Suprapubic skin (tissue), 4 donors: ENCODE data around the gene EIPR1. TPM values are rescaled to one million over a fixed set of nuclear protein-coding genes. Genes with fewer than 3 reads are reported as not detected.

Experiments
- DNase-seq, 2 donors: peaks; one replicate each; pipeline ENCODE4 v3.0.0-alpha.2; 2019; ENCODE audit warnings: low spot score in 2 of 2
- H3K27ac ChIP-seq: fragments of 200-600 bp; sonication (generic); one replicate; pipeline ENCODE4 v1.5.1; 2019
- H3K27me3 ChIP-seq: fragments of 200-600 bp; sonication (generic); one replicate; pipeline ENCODE4 v1.5.1; 2019
- H3K36me3 ChIP-seq: fragments of 200-600 bp; sonication (generic); one replicate; pipeline ENCODE4 v1.5.1; 2019
- H3K4me1 ChIP-seq: fragments of 200-600 bp; sonication (generic); one replicate; pipeline ENCODE4 v1.5.1; 2019
- H3K4me3 ChIP-seq: fragments of 200-600 bp; sonication (generic); one replicate; pipeline ENCODE4 v1.5.1; 2019; ENCODE audit warnings: mild to moderate bottlenecking
- H3K9me3 ChIP-seq: fragments of 200-600 bp; sonication (generic); one replicate; pipeline ENCODE4 v1.5.1; 2019
- EP300 ChIP-seq: sonication (generic); formaldehyde crosslinking; IDR thresholded peaks from one replicate; pipeline ENCODE4 v1.6.1; 2017; ENCODE audit warnings: antibody characterized with exemption
- POLR2A ChIP-seq, 2 donors: fragments of 450-650 bp; IDR thresholded peaks; one replicate each; pipeline ENCODE4 v1.6.1; 2017; ENCODE audit warnings: antibody characterized with exemption in 2 of 2, mild to moderate bottlenecking in 2 of 2, moderate library complexity in 2 of 2
- POLR2AphosphoS5 ChIP-seq, 3 donors: sonication (generic); formaldehyde crosslinking; IDR thresholded peaks; one replicate each; pipeline ENCODE4 v1.6.1; 2017; ENCODE audit warnings: antibody characterized with exemption in 3 of 3
- WGBS: methylation state at CpG from one replicate; pipeline ENCODE4 v1.1.5; 2018; 5-methylcytosine and 5-hydroxymethylcytosine counted together
- total RNA-seq, 4 donors: library from RNA; depleted of rRNA; stranded (reverse); fragments of >200 nt; gene quantifications; one replicate each; pipeline ENCODE4 v1.1.0, GENCODE V29; 2016
- TF ChIP-seq, protein P1 (sequence below), 2 donors: fragments of 200-600 bp in 1 of 2; fragments of 450-650 bp in 1 of 2; sonication (generic) in 1 of 2; IDR thresholded peaks; one replicate each; pipeline ENCODE4 v1.5.1; 2016 to 2019; ENCODE audit warnings: antibody characterized with exemption in 2 of 2, mild to moderate bottlenecking in 1 of 2, moderate library complexity in 1 of 2

Gene EIPR1
- total RNA-seq, 4 donors from 2014 or later, result 29.0 to 37.5 (median 30.7) TPM

DNA sequence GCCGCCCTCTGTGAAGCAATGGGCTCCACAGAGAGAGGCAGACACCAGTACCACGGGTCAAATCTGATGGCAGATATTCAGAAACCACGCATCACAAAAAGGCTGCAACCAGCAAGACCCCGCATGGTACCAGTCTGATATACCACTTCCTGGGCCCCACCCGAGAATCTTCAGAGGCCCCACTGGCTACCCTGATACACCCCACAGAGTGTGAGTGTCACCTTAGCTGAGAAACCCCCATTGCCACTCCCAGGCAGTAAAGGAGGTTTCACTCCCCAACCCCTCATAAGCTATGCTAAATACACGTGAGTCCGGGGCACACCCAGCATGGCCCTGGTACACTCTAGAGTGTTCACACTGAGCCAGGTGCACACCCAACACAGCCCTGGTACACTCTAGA is 160.0 kb downstream of the EIPR1 start:
- WGBS, result 85% methylated on average over 7 of the region's 7 CpGs
- Histone ChIP-seq H3K4me1 (no peaks in the 10 kb centered on the region), H3K36me3 (no peaks in the 10 kb centered on the region), H3K4me3 (no peak overlapping the region), H3K9me3 (no peaks in the 10 kb centered on the region), H3K27ac (no peak overlapping the region), H3K27me3 (no peaks in the 10 kb centered on the region)
- peak in 1 of 2 donors; percentile 60 for DNase-seq
- TF ChIP-seq POLR2AphosphoS5 (IDR thresholded peaks at IDR 0.05) (no peak), EP300 (no peak), POLR2A (IDR thresholded peaks at IDR 0.05) (no peak)
- TF ChIP-seq, protein P1, sequence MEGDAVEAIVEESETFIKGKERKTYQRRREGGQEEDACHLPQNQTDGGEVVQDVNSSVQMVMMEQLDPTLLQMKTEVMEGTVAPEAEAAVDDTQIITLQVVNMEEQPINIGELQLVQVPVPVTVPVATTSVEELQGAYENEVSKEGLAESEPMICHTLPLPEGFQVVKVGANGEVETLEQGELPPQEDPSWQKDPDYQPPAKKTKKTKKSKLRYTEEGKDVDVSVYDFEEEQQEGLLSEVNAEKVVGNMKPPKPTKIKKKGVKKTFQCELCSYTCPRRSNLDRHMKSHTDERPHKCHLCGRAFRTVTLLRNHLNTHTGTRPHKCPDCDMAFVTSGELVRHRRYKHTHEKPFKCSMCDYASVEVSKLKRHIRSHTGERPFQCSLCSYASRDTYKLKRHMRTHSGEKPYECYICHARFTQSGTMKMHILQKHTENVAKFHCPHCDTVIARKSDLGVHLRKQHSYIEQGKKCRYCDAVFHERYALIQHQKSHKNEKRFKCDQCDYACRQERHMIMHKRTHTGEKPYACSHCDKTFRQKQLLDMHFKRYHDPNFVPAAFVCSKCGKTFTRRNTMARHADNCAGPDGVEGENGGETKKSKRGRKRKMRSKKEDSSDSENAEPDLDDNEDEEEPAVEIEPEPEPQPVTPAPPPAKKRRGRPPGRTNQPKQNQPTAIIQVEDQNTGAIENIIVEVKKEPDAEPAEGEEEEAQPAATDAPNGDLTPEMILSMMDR (IDR thresholded peaks at IDR 0.05), result no peak

DNA sequence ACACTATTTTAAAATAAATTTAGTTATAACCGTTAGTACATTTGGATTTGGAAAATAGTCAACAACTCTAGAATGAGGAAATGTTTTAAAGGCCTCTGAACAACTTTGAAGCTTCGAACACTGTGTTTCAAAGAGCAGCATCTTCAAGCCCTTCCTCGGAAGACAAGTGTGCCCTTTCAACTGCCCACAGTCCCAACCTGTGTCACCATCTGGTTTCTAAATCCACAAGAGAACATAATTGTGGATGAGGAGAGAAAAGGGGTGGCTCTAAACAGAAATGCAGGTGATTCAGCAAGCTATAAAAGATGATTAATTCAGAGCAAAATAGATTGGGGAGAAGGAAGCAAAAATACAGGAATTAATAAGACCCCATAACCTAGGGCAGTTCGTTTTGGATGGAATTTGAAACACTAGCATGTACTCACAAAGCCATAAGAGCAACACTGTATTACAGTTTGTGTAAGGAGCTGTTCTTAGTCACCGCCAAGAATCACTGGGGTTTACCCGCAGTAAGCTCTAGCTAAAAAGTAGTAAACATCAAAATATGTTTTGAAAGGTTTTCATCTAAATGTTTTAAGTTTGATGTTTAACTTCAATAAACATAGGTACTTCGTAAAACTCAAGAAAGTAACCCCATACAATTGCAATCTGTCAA is 160.7 kb downstream of the EIPR1 start:
- Histone ChIP-seq H3K36me3 (peaks cover 5% of the 10 kb centered on the region), H3K4me3 (no peak overlapping the region), H3K27ac (no peak overlapping the region), H3K27me3 (no peaks in the 10 kb centered on the region), H3K4me1 (no peaks in the 10 kb centered on the region), H3K9me3 (no peaks in the 10 kb centered on the region)
- no peak for TF ChIP-seq POLR2A (IDR thresholded peaks at IDR 0.05)
- no peak for DNase-seq
- 90% methylated on average over 7 of the region's 7 CpGs for WGBS

- no peak for TF ChIP-seq EP300
- TF ChIP-seq, protein P1 (IDR thresholded peaks at IDR 0.05), result no peak
Observed at GRCh38 chr2:3214806-3215404, 162.7 kb downstream of the EIPR1 start.

DNA sequence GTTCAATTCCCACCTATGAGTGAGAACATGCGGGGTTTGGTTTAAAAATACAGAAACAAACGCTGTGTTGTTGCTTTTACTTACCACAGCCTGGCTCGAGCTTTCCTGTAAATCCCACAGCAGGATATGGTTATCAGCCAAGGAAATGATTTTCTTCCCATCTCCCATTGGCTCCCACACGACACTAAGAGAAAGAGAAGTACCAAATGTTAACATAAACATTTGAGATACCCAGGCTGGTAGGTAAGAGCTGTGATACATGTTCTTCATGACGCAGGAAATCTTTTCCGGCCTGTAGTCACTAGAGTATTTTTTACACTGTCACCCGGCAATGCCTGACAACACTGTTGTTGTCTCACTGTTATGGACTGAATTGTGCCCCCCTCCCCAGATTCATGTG is 163.6 kb downstream of the EIPR1 start:
- Histone ChIP-seq H3K4me1 (no peaks in the 10 kb centered on the region), H3K9me3 (no peaks in the 10 kb centered on the region), H3K4me3 (no peak overlapping the region), H3K27ac (no peak overlapping the region), H3K27me3 (no peaks in the 10 kb centered on the region), H3K36me3 (peaks cover 11% of the 10 kb centered on the region)
- 82% methylated on average over 7 of the region's 7 CpGs for WGBS
- TF ChIP-seq POLR2A (IDR thresholded peaks at IDR 0.05), result no peak
- no peak for TF ChIP-seq POLR2AphosphoS5 (IDR thresholded peaks at IDR 0.05)
- TF ChIP-seq EP300, result no peak
- TF ChIP-seq, protein P1 (IDR thresholded peaks at IDR 0.05), result no peak
- DNase-seq, result no peak

More at GRCh38 chr2:3214806-3215404, 162.7 kb downstream of the EIPR1 start:
- no peaks in the 10 kb centered on the region for H3K9me3 ChIP-seq
- no peaks in the 10 kb centered on the region for H3K4me1 ChIP-seq
- H3K36me3 ChIP-seq, result peaks cover 11% of the 10 kb centered on the region
- H3K4me3 ChIP-seq, result no peak overlapping the region
- no peak overlapping the region for H3K27ac ChIP-seq
- 83% methylated on average over 10 of the region's 10 CpGs for WGBS
- DNase-seq, result peak in 1 of 2 donors; percentile 35
- H3K27me3 ChIP-seq, result no peaks in the 10 kb centered on the region

DNA sequence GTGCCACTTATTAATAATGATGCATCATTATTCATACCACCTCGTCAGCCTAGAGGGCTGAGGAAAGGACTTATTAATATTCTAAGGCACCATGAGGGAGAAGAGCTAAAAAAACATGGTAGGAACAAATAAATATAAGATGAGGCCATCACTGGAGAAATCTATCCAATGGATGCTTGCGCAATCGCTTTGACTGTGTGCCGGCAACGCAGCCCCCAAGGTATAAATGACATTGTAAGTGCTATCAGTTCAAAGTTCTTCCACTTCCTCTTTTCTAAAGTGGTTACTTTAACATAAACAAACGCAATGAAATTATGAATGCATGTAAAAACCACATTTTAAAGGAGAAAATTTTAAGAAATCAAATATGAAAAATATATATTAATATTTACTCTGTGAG is 164.6 kb downstream of the EIPR1 start:
- Histone ChIP-seq H3K36me3 (peaks cover 14% of the 10 kb centered on the region), H3K27me3 (no peaks in the 10 kb centered on the region), H3K4me3 (no peak overlapping the region), H3K9me3 (no peaks in the 10 kb centered on the region), H3K27ac (no peak overlapping the region), H3K4me1 (no peaks in the 10 kb centered on the region)
- peak in 1 of 2 donors; percentile 4 for DNase-seq
- 95% methylated on average over 6 of the region's 6 CpGs for WGBS
- TF ChIP-seq, protein P1 (IDR thresholded peaks at IDR 0.05), result no peak
- TF ChIP-seq POLR2A (IDR thresholded peaks at IDR 0.05) (no peak), EP300 (no peak)

- Histone ChIP-seq H3K4me1 (no peaks in the 10 kb centered on the region), H3K27me3 (no peaks in the 10 kb centered on the region), H3K9me3 (no peaks in the 10 kb centered on the region), H3K27ac (no peak overlapping the region), H3K36me3 (peaks cover 14% of the 10 kb centered on the region), H3K4me3 (no peak overlapping the region)
- TF ChIP-seq EP300 (no peak), POLR2A (IDR thresholded peaks at IDR 0.05) (no peak), POLR2AphosphoS5 (IDR thresholded peaks at IDR 0.05) (no peak)
- TF ChIP-seq, protein P1 (IDR thresholded peaks at IDR 0.05), result no peak
- WGBS, result 94% methylated on average over 5 of the region's 5 CpGs
- no peak for DNase-seq
Observed at GRCh38 chr2:3212061-3212362, 165.6 kb downstream of the EIPR1 start.
